Measurements from ENCODE around the gene ZNF79.

Gene ZNF79

DNA sequence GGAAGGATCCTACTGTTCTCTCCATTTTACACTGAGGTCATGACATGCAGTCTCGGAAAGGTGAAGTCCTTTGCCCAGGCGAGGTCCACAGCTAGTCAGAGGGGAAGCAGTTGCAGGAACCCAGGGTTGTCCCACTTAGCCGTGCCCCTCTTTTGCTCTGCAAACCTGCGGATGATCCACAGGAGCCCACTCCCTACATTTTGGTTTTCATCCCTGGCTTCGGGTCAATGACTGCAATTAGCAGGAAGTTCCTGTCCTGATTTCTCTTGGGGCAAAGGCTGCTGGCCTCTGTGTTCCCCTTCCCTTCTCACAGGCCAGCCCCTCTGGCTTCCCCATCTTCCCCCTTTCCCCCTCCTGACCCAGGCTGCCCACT, 25.9 kb upstream of the ZNF79 start:
- DNase-seq (ENCODE audit: low read depth in 1 of 2, low spot score in 1 of 2), result no peak

DNA sequence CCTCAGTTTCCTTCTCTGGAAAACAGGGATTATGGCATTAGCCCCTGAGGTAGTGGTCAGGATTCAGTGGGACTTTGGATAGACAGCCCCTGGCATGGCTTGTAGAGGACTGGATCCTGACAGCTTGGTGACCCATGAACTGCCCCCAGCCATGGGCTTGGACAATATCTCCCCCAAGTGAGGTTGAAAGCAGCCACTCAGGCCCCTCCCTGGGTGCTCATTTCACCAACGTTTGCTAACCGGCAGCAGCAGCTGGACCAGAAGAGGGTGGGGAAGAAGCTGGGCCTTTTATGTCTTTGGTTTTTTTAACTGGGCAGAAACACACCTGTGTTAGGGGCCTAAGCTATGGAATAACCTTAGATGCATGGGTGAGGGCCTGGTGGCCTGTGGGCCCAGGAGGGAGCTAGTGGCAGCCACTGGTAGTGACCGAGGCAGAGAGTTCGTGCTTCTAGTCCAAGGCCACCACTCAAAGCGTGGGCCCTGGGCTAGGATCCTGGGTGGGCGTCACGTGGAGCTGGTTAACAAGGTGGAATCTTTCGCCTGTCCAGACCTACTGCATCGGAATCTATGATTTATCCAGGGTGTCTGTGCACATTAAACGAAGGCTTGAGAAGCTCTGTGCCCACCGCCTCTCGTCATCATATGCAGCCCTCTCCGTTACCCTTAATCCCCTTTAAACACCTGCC, 25.3 kb upstream of the ZNF79 start:
- DNase-seq (ENCODE audit: low read depth in 1 of 2, low spot score in 1 of 2), result no peak

DNA sequence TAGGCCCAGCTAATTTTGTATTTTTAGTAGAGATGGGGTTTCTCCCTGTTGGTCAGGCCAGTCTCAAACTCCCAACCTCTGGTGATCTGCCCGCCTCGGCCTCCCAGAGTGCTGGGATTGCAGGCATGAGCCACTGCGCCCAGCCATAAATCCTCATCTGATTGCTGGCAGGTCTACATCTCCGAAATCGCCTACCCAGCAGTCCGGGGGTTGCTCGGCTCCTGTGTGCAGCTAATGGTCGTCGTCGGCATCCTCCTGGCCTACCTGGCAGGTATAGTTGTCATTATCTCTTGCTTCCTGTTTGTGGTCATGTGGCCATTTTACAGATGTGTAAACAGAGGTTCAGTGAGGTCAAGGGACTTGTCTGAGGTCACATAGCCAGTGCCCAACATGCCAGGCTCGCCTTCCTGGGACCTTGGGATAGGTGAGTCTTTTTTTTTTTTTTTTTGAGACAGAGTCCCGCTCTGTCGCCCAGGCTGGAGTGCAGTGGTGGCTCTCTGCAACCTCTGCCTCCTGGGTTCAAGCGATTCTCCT, 24.4 kb upstream of the ZNF79 start:
- no peak for DNase-seq (ENCODE audit: low read depth in 1 of 2, low spot score in 1 of 2)

- DNase-seq (ENCODE audit: low read depth in 1 of 2, low spot score in 1 of 2), result no peak
Observed at GRCh38 chr9:127402401-127403090, 21.6 kb upstream of the ZNF79 start.

DNA sequence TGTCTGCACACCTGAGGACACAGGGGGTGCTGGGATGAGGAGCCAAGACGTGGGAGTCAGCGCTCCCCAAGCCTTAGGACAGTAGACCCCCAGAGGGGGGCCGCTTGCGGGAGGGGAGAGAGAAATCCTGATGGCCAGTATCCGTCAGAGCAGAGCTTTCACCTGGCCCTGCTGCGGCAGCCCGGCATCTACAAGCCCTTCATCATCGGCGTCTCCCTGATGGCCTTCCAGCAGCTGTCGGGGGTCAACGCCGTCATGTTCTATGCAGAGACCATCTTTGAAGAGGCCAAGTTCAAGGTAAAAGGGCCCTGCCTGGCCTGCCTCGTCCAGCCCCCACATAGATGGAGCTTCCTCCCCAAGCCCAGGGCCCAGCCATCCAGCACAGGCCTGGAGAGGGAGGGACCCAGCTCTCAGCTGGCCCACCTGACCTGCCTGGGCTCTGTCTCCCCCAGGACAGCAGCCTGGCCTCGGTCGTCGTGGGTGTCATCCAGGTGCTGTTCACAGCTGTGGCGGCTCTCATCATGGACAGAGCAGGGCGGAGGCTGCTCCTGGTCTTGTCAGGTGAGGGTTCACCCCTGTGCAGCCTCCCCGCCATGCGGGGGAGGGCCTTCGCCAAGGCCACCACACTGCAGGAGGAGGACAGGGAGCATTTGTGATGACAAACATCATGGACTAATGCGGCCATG, 20.5 kb upstream of the ZNF79 start:
- no peak for DNase-seq (ENCODE audit: low read depth in 1 of 2, low spot score in 1 of 2)

DNA sequence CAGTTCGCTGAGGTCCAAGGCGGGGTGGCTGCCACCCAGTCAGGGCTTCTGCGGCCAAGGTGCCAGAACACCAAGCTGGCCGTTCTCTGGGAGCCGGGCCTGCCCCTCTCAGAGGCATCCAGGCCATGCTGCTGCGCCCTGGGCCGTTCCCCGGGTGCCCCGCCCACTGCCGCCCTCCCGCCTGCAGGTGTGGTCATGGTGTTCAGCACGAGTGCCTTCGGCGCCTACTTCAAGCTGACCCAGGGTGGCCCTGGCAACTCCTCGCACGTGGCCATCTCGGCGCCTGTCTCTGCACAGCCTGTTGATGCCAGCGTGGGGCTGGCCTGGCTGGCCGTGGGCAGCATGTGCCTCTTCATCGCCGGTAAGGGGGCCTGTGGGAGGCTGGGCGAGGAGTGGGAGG, 19.6 kb upstream of the ZNF79 start:
- DNase-seq (ENCODE audit: low read depth in 1 of 2, low spot score in 1 of 2), result no peak

DNA sequence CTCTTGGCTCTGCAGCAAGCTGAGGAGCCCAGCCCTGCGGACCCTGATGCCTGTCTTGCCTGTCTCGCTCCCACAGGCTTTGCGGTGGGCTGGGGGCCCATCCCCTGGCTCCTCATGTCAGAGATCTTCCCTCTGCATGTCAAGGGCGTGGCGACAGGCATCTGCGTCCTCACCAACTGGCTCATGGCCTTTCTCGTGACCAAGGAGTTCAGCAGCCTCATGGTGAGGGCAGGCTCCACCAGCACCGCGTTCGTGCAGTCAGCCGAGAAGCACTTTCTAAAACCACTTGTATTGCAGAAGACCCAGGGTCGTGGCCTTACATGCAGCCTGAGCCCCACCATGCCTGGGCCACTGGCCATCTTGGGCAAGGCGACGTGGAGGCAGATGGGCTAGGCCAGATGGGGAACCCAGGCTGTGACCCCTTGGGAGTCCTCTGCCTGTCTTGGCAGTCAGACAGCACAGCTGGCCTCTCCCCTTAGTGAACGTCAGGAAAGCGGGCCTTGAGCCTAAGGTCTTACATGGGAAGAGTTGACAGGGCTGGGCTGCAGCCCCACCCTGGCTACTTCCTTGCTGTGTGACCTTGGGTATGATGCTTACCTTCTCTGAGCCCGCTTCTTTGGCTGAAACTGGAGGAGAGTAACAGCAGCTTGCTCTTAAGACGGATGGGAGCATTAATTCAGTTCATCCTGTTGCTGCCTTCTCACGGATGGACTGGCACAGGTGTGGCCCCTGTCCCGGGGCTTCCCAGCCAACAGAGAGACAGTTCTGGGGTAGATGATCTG, 18.6 kb upstream of the ZNF79 start:
- no peak for DNase-seq (ENCODE audit: low read depth in 1 of 2, low spot score in 1 of 2)

GRCh38 chr9:127406799-127407491, 17.2 kb upstream of the ZNF79 start:
- DNase-seq (ENCODE audit: low read depth in 1 of 2, low spot score in 1 of 2), result no peak

- DNase-seq (ENCODE audit: low read depth in 1 of 2, low spot score in 1 of 2), result no peak
Observed at GRCh38 chr9:127407492-127407843, 16.7 kb upstream of the ZNF79 start.

- DNase-seq (ENCODE audit: low read depth in 1 of 2, low spot score in 1 of 2), result no peak
Observed at GRCh38 chr9:127411122-127411521, 13.1 kb upstream of the ZNF79 start.

GRCh38 chr9:127415141-127415540, 9.0 kb upstream of the ZNF79 start:
- no peak for DNase-seq (ENCODE audit: low read depth in 1 of 2, low spot score in 1 of 2)

- DNase-seq (ENCODE audit: low read depth in 1 of 2, low spot score in 1 of 2), result no peak
Observed at GRCh38 chr9:127415657-127416056, 8.5 kb upstream of the ZNF79 start.

DNA sequence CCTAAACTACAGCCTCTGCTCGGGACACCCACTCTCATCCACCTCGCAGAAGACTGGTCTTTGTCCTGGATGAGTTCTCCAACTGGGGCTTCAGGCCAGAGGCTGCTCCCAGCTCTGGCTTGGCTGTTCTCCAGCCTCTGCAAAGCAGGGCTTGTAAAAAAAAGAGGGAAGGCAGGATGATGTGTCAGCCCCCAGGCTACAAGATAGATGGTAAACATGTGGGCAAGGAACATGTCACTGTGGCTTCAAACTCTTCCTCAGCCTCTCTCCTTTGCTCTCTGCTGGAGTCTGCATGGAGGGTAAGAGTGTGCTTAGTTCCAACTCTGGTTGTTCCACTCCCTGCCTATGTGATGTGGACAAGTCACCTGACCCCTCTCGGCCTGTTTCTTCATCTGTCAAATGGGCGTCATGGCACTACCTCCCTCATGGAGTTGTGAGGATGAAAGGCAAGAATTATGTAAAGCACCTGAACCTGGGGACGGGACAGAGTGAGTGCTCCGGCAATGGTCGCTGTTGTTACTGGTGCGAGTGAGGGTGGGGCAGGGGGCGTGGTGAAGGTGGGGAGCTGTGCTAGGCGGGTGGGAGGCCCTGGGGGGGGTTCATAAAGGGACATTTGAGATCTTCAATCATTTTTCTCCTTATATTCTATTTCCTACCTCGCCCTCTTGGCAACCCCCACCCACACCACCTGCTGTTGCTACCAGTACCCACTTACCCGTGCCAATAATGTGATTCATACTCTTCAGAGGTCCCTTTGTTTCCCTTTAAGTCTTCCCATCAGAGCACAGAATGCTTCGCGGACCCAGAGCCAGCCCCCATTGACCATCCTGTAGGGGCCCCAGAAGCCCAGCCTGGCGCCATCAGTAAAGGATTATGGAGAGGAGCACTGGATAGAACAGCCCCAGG, 6.8 kb upstream of the ZNF79 start:
- DNase-seq (ENCODE audit: low read depth in 1 of 2, low spot score in 1 of 2), result no peak

- no peak for DNase-seq (ENCODE audit: low read depth in 1 of 2, low spot score in 1 of 2)
Observed at GRCh38 chr9:127418037-127418471, 6.1 kb upstream of the ZNF79 start.

DNA sequence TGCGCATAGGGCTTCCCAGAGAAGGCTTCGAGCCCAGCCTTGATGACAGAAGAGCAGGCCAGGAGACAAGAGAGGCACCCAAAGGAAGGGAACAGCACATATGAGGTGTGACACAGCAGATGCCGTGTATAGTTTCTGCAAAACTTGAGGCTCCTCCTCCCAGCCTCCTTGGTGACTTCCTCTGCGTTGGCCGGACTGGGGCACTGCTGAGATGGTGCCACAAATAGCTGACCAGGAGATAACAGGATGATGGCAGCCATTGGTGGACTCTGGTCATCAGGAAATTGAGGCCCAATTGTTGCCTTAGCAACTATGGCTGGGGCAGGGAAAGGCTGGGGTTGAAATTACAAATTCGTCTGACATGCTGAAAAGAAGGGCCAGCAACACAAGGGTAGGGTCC, 4.8 kb upstream of the ZNF79 start:
- no peak for DNase-seq (ENCODE audit: low read depth in 1 of 2, low spot score in 1 of 2)

DNA sequence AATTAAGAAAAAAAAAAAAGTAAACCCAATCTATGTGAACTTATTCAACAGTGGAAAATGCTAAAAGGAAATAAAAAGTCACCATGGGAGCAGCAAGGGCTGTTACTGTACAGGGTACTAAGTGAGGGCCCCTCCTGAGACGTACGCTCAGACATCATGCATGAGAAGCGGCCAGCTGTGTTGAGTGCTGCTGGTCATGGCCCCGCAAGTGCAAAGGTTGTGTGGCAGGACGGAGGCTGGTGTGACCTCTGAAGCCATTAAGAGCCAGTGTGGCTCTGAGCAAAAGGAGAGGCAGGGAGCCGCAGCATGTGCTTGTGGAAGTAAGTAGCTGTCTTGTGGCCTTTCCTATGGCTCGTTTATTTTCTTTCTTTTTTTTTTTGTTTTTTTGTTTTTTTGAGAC, 3.1 kb upstream of the ZNF79 start:
- DNase-seq (ENCODE audit: low read depth in 1 of 2, low spot score in 1 of 2), result no peak

- DNase-seq (ENCODE audit: low read depth in 1 of 2, low spot score in 1 of 2), result no peak
Observed at GRCh38 chr9:127422133-127422782, 1.9 kb upstream of the ZNF79 start.

DNA sequence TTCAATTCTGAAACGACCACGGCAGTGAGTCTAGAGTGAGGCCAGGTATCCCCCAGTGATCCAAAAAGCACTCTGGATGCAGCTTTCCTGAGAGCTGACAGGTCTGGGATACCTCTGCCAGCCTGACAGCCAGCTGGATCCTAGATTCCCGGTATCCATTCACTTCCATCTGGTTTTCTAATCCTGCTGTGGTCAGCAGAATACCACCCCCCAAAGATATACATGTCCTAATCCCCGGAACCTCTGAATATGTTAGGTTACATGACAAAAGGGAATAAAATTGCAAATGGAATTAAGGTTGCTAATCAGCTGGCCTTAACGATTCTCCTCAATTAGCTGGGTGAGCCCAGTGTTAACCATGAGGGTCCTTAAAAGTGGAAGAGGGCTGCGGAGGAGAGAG, 1.4 kb upstream of the ZNF79 start:
- no peak for DNase-seq (ENCODE audit: low read depth in 1 of 2, low spot score in 1 of 2)

- DNase-seq (ENCODE audit: low read depth in 1 of 2, low spot score in 1 of 2), result no peak
Observed at GRCh38 chr9:127423476-127423933, 677 bp upstream of the ZNF79 start.

All from activated T-helper 1 cell treated with anti-CD3 and anti-CD28 coated beads, Interleukin-2, amount 50 U/mL, for 16 hours (primary cell).